ENCODE results near the gene GRIN2C.

The GRIN2C gene

DNA sequence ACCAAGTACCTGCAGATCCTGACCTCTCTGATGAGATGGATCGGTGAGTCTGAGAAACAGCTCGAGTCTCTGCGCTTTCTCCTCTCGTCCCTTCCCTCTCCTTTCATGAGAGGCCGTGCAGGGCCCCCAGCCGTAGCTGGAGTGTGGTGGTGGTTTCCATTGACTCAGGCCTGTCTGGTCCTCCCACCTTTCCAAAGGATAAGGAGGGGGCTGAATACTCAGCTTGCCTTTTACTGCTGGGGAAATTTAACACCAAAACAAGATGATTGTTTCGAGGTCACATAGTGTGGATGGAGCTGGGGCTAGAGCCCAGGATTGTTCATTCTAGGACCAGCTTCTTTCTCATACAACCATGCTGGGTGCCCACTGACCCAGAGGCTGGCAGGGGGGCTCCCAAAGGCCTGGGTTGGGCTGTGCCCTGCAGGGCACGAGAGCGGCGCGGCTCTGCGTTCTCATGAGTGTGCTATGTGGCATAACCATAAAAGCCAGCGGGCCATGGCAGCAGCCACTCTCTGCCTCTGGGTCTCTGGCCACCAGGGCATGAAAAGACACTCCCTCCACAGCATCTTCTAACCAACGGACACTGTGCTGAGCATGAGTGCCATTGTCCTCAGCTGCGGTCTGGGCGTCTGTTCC lies 39.8 kb downstream of the GRIN2C start:
- TF ChIP-seq, protein P1, sequence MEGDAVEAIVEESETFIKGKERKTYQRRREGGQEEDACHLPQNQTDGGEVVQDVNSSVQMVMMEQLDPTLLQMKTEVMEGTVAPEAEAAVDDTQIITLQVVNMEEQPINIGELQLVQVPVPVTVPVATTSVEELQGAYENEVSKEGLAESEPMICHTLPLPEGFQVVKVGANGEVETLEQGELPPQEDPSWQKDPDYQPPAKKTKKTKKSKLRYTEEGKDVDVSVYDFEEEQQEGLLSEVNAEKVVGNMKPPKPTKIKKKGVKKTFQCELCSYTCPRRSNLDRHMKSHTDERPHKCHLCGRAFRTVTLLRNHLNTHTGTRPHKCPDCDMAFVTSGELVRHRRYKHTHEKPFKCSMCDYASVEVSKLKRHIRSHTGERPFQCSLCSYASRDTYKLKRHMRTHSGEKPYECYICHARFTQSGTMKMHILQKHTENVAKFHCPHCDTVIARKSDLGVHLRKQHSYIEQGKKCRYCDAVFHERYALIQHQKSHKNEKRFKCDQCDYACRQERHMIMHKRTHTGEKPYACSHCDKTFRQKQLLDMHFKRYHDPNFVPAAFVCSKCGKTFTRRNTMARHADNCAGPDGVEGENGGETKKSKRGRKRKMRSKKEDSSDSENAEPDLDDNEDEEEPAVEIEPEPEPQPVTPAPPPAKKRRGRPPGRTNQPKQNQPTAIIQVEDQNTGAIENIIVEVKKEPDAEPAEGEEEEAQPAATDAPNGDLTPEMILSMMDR (IDR thresholded peaks at IDR 0.05; ENCODE audit: extremely low read depth, missing control alignments), result no peak

DNA sequence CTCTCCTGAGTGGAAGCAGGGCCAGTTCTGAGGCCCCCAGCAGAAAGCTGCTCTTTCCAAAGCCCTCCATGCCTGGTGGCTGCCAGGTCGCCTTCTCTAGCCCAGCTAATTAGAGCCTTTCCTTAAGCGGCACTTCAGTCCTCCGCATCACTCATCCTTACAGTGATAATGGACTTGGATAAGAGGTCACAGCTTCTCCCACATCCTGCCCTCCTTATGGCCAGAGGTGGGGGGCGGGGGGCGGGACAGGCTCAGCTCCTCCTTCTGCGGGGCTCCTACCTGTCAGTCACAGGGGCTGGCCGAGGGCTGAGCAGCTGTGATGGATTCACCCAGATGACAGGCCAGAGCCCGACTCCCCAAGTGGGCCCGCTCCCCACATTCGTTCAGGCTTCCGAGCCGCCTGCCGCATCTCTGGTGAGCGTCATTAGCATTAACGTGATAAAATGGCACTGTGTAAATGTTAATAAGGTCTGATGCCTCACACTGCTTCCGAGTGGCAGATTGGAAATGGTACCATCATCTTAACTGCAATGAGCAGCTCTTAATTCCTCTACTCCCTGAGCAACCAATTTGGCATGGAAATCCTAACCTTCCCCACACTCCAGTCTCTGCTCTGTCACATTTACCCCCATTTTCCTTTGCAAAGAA lies 41.3 kb downstream of the GRIN2C start:
- TF ChIP-seq, protein P1 (IDR thresholded peaks at IDR 0.05; ENCODE audit: extremely low read depth, missing control alignments), result no peak
- no peak for DNase-seq (ENCODE audit: low spot score)

More for the DNA sequence above, 39.8 kb downstream of the GRIN2C start:
- DNase-seq (ENCODE audit: low spot score), result no peak

DNA sequence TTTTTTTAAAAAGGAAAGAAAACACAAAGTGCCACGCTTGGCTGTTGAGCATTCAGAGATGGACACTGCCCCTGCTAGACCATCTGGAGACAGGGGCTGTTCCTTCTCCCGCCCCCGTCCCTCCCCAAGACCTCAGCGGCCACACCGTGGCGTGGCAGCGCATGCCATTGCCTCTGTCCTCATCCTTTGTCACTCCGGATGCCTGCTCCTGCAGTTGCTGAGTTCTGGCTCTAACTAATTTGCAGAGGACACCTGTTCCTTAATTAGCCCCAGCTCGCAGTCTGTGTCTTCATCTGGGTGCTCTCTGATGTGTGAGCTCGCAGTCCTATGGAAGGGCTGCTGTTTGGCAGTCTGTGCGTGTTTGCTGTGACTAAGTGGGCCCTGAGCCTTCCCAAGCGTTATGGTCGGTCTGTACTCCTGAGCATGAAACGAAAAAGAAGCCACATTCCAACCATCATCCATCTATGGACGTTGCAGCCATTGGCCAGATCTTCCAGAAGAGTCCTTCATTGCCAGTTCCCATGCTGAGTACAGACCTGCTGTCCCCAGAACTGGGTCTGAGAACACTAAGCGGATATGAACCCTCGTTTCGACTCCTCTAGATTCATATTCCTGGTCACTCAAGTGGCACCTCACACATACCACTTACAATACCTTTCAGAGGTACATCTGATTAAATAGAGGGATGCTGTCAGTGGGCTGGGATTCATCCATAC lies 42.6 kb downstream of the GRIN2C start:
- TF ChIP-seq, protein P1 (IDR thresholded peaks at IDR 0.05; ENCODE audit: extremely low read depth, missing control alignments), result no peak
- DNase-seq (ENCODE audit: low spot score), result no peak

DNA sequence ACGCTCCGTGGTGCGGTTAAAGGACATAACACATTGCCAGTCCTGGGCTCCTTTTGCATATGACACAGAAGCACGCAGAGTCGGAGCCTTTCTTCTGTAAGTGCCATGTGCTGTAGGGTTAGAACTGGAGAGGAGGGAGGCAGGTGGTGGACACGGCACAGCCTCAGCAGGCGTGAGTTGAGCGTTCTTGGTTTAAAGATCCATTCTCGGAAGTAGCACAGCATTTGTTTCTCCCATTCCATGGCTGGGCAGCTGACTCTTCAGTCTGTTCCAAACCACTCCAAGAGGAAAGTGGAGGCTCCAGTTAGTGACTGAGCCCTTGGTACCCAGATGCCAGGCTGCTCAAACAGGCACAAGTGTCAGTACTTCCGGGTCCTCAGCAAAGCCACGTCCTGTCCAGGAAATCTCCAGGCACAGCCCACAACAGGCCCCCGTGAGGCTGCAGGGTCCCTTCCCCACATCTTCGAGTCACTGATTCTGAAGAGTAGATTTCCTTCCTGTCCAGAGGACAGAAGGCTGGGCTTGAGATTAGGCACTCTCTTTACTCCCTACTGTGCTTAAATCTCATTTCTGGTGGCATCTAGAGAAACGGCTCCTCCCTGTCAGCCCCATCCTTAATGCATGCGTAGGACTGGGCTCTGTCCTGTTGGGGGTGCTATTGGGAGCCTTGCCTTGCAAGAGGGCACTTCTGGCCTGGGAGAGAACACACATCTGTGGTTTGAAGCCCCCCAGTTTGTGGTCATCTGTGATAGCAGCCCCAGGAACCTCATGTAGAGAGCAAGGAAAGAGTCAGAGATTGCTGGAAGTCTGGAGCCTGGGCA lies 43.9 kb downstream of the GRIN2C start:
- TF ChIP-seq, protein P1 (IDR thresholded peaks at IDR 0.05; ENCODE audit: extremely low read depth, missing control alignments), result no peak
- no peak for DNase-seq (ENCODE audit: low spot score)

DNA sequence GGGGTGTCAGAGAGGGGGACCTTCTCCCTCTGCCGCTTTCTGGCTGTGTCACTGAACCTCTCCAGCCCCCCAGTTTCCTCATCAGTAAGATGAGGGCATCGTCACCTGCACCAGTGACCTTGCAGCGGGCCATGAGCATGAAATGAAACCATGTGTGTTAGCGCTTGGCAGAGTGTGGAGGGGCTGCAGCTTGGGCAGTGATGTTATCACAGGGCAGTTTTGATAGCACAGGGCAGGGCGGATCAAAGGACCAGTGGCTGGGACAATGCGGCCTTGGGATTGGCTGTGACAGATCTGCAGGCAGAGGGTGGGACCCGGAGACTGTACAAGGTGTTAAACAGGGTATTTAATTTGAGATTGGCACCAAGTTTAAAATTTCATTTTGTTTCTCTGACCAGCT lies 44.6 kb downstream of the GRIN2C start:
- no peak for DNase-seq (ENCODE audit: low spot score)
- TF ChIP-seq, protein P1 (IDR thresholded peaks at IDR 0.05; ENCODE audit: extremely low read depth, missing control alignments), result no peak

DNA sequence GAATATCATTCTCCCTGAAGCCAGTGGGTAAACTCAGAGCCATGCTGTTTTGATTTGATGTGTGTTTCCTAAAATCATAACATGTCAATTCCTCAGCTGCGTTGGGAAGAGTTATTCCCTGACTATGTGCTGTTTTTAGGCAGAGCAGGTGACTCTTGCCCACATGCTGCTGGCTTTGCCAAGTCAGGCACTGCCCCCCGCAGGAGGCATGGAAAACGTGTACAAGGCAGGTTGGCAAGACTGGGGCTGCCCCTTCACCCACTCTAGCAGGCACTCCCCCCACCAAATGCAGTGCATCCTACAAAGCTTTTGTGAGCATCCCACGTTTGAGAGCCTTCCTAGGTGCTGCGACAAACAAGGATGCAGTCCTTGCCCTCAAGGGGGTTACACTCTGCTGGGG lies 45.2 kb downstream of the GRIN2C start:
- TF ChIP-seq, protein P1 (IDR thresholded peaks at IDR 0.05; ENCODE audit: extremely low read depth, missing control alignments), result no peak

More for the DNA sequence above, 45.2 kb downstream of the GRIN2C start:
- no peak for DNase-seq (ENCODE audit: low spot score)

All from GM20000 (cell line).